Activated CD4-positive, alpha-beta memory T cell treated with anti-CD3 and anti-CD28 coated beads for 36 hours (primary cell): ENCODE results near the gene DNHD1. TPM values are rescaled to one million over a fixed set of nuclear protein-coding genes. Genes with fewer than 3 reads are reported as not detected.

Experiments used
- CTCF ChIA-PET: fragments of 350-600 bp; sonication (Branson Sonifier 250); formaldehyde crosslinking; loops from one replicate; lab custom pipeline; 2021; ENCODE audit warnings: antibody characterized with exemption, inconsistent platforms; lab: Charles Lee
- POLR2A ChIA-PET: fragments of 350-600 bp; sonication (Branson Sonifier 250); formaldehyde crosslinking; loops from one replicate; lab custom pipeline; 2021; ENCODE audit warnings: antibody characterized with exemption; lab: Charles Lee
- DNase-seq: peaks from one replicate; pipeline ENCODE4 v3.0.0-alpha.2; 2020
- H3K27ac Mint-ChIP-seq: one replicate; pipeline ENCODE4 v1.8.0; 2021; ENCODE audit warnings: mixed read lengths
- H3K27me3 Mint-ChIP-seq: one replicate; pipeline ENCODE4 v1.8.0; 2021; ENCODE audit warnings: mixed read lengths
- H3K36me3 Mint-ChIP-seq: one replicate; pipeline ENCODE4 v1.8.0; 2021; ENCODE audit warnings: mixed read lengths
- H3K4me1 Mint-ChIP-seq: one replicate; pipeline ENCODE4 v1.8.0; 2021; ENCODE audit warnings: low read depth, mixed read lengths
- H3K4me3 Mint-ChIP-seq: one replicate; pipeline ENCODE4 v1.8.0; 2021; ENCODE audit warnings: mild to moderate bottlenecking, mixed read lengths
- H3K9me3 Mint-ChIP-seq: one replicate; pipeline ENCODE4 v1.8.0; 2021; ENCODE audit warnings: mixed read lengths
- intact Hi-C: fragments of 100-400 bp; cut with micrococcal nuclease; formaldehyde crosslinking; loops from one replicate; pipeline ENCODE4 v1.15.1; 2023
- total RNA-seq, 2 experiments: library from RNA; stranded (reverse); gene quantifications; one replicate each; pipeline ENCODE4 v1.2.3, GENCODE V29; 2021

DNHD1 gene
- total RNA-seq, 2 experiments from 2014 or later: 18.6 to 20.3 TPM

GRCh38 chr11:6531267-6531752 lies 34.2 kb downstream of the DNHD1 start:
- Mint-ChIP-seq H3K27ac (no peak overlapping the region), H3K36me3 (peaks cover 4% of the 10 kb centered on the region), H3K9me3 (no peaks in the 10 kb centered on the region), H3K27me3 (no peaks in the 10 kb centered on the region), H3K4me1 (peaks cover 11% of the 10 kb centered on the region), H3K4me3 (no peak overlapping the region)
- ChIA-PET CTCF (interaction anchor here (0.6 to 3.5 kb wide), 53 partner anchors 9 to 278 kb away, joined by 3 to 50 read pairs (median 5); partner anchors contain the start of genes ARFIP2, MRPL17, TAF10 and TIMM10B), POLR2A (interaction anchor here (0.6 kb wide), 1 partner anchor 144 kb away, joined by 3 read pairs; no protein-coding TSS in a partner anchor)
- no peak for DNase-seq
- intact Hi-C loops: loop anchor here (1.0 to 2.0 kb wide), 5 partner anchors 71 to 226 kb away; partner anchors contain the start of genes ILK, MRPL17 and RRP8

- no peaks in the 10 kb centered on the region for H3K27me3 Mint-ChIP-seq
- intact Hi-C loops: no loop called here
- no peak for DNase-seq
- no peak overlapping the region for H3K27ac Mint-ChIP-seq
- ChIA-PET CTCF (no interaction called here), POLR2A (no interaction called here)
- H3K9me3 Mint-ChIP-seq: no peaks in the 10 kb centered on the region
- H3K4me1 Mint-ChIP-seq: no peaks in the 10 kb centered on the region
- H3K4me3 Mint-ChIP-seq: no peak overlapping the region
- peaks cover 3% of the 10 kb centered on the region for H3K36me3 Mint-ChIP-seq
These were observed 41.4 kb downstream of the DNHD1 start for GRCh38 chr11:6538456-6538855.

GRCh38 chr11:6538945-6539344 lies 41.9 kb downstream of the DNHD1 start:
- no peak overlapping the region for H3K27ac Mint-ChIP-seq
- CTCF ChIA-PET: no interaction called here
- no peaks in the 10 kb centered on the region for H3K27me3 Mint-ChIP-seq
- H3K4me1 Mint-ChIP-seq: no peaks in the 10 kb centered on the region
- intact Hi-C loops: no loop called here
- H3K36me3 Mint-ChIP-seq: peaks cover 1% of the 10 kb centered on the region
- POLR2A ChIA-PET: no interaction called here
- no peak overlapping the region for H3K4me3 Mint-ChIP-seq
- no peaks in the 10 kb centered on the region for H3K9me3 Mint-ChIP-seq
- DNase-seq: no peak

GRCh38 chr11:6539748-6540268 lies 42.7 kb downstream of the DNHD1 start:
- POLR2A ChIA-PET: no interaction called here
- intact Hi-C loops: no loop called here
- Mint-ChIP-seq H3K4me1 (no peaks in the 10 kb centered on the region), H3K4me3 (no peak overlapping the region), H3K27me3 (no peaks in the 10 kb centered on the region), H3K36me3 (peaks cover 4% of the 10 kb centered on the region), H3K27ac (no peak overlapping the region), H3K9me3 (no peaks in the 10 kb centered on the region)
- DNase-seq: no peak
- CTCF ChIA-PET: interaction anchor here (1.8 kb wide), 1 partner anchor 9 kb away, joined by 12 read pairs; no protein-coding TSS in a partner anchor

- intact Hi-C loops: no loop called here
- CTCF ChIA-PET: interaction anchor here (0.8 to 1.8 kb wide), 4 partner anchors 11 to 216 kb away, joined by 3 to 12 read pairs (median 4); no protein-coding TSS in a partner anchor
- H3K9me3 Mint-ChIP-seq: no peaks in the 10 kb centered on the region
- peaks cover 6% of the 10 kb centered on the region for H3K36me3 Mint-ChIP-seq
- DNase-seq: no peak
- H3K4me3 Mint-ChIP-seq: no peak overlapping the region
- H3K27ac Mint-ChIP-seq: no peak overlapping the region
- H3K27me3 Mint-ChIP-seq: no peaks in the 10 kb centered on the region
- no peaks in the 10 kb centered on the region for H3K4me1 Mint-ChIP-seq
- POLR2A ChIA-PET: interaction anchor here (1.0 kb wide), 1 partner anchor 142 kb away, joined by 3 read pairs; the partner anchor contains the start of gene MRPL17
These were observed 44.3 kb downstream of the DNHD1 start for GRCh38 chr11:6541356-6541755.

GRCh38 chr11:6542727-6543126 lies 45.6 kb downstream of the DNHD1 start:
- Mint-ChIP-seq H3K4me3 (no peak overlapping the region), H3K27me3 (no peaks in the 10 kb centered on the region), H3K9me3 (no peaks in the 10 kb centered on the region), H3K4me1 (no peaks in the 10 kb centered on the region), H3K27ac (no peak overlapping the region), H3K36me3 (peaks cover 6% of the 10 kb centered on the region)
- CTCF ChIA-PET: interaction anchor here (1.4 to 1.8 kb wide), 2 partner anchors 12 to 163 kb away, joined by 3 to 10 read pairs; no protein-coding TSS in a partner anchor
- POLR2A ChIA-PET: no interaction called here
- no peak for DNase-seq
- intact Hi-C loops: no loop called here

- no peak for DNase-seq
- POLR2A ChIA-PET: no interaction called here
- Mint-ChIP-seq H3K9me3 (no peaks in the 10 kb centered on the region), H3K36me3 (peaks cover 6% of the 10 kb centered on the region), H3K27me3 (no peaks in the 10 kb centered on the region), H3K27ac (no peak overlapping the region), H3K4me3 (no peak overlapping the region), H3K4me1 (no peaks in the 10 kb centered on the region)
- intact Hi-C loops: no loop called here
- CTCF ChIA-PET: interaction anchor here (0.6 to 1.6 kb wide), 3 partner anchors 14 to 166 kb away, joined by 3 to 5 read pairs (median 5); no protein-coding TSS in a partner anchor
These were observed 48.1 kb downstream of the DNHD1 start for GRCh38 chr11:6544921-6545850.

GRCh38 chr11:6545917-6546605 lies 49.0 kb downstream of the DNHD1 start:
- H3K27me3 Mint-ChIP-seq: no peaks in the 10 kb centered on the region
- H3K4me3 Mint-ChIP-seq: no peak overlapping the region
- CTCF ChIA-PET: no interaction called here
- no peak for DNase-seq
- intact Hi-C loops: no loop called here
- H3K27ac Mint-ChIP-seq: no peak overlapping the region
- H3K9me3 Mint-ChIP-seq: no peaks in the 10 kb centered on the region
- POLR2A ChIA-PET: no interaction called here
- H3K36me3 Mint-ChIP-seq: peaks cover 6% of the 10 kb centered on the region
- H3K4me1 Mint-ChIP-seq: no peaks in the 10 kb centered on the region

- intact Hi-C loops: no loop called here
- CTCF ChIA-PET: interaction anchor here (1.1 kb wide), 1 partner anchor 15 kb away, joined by 3 read pairs; no protein-coding TSS in a partner anchor
- no peak for DNase-seq
- no peaks in the 10 kb centered on the region for H3K27me3 Mint-ChIP-seq
- no peak overlapping the region for H3K4me3 Mint-ChIP-seq
- H3K36me3 Mint-ChIP-seq: peaks cover 6% of the 10 kb centered on the region
- no peaks in the 10 kb centered on the region for H3K9me3 Mint-ChIP-seq
- H3K4me1 Mint-ChIP-seq: no peaks in the 10 kb centered on the region
- no peak overlapping the region for H3K27ac Mint-ChIP-seq
- POLR2A ChIA-PET: interaction anchor here (0.6 kb wide), 1 partner anchor 580 kb away, joined by 3 read pairs; no protein-coding TSS in a partner anchor
These were observed 49.7 kb downstream of the DNHD1 start for GRCh38 chr11:6546735-6547134.

GRCh38 chr11:6547177-6547576 lies 50.1 kb downstream of the DNHD1 start:
- ChIA-PET POLR2A (interaction anchor here (0.6 kb wide), 1 partner anchor 580 kb away, joined by 3 read pairs; no protein-coding TSS in a partner anchor), CTCF (interaction anchor here (1.1 kb wide), 1 partner anchor 15 kb away, joined by 3 read pairs; no protein-coding TSS in a partner anchor)
- H3K27ac Mint-ChIP-seq: no peak overlapping the region
- DNase-seq: no peak
- no peaks in the 10 kb centered on the region for H3K9me3 Mint-ChIP-seq
- H3K27me3 Mint-ChIP-seq: no peaks in the 10 kb centered on the region
- H3K36me3 Mint-ChIP-seq: peaks cover 6% of the 10 kb centered on the region
- intact Hi-C loops: no loop called here
- H3K4me3 Mint-ChIP-seq: no peak overlapping the region
- H3K4me1 Mint-ChIP-seq: no peaks in the 10 kb centered on the region

GRCh38 chr11:6548121-6548520 lies 51.0 kb downstream of the DNHD1 start:
- DNase-seq: no peak
- ChIA-PET CTCF (no interaction called here), POLR2A (no interaction called here)
- Mint-ChIP-seq H3K27me3 (no peaks in the 10 kb centered on the region), H3K4me3 (no peak overlapping the region), H3K36me3 (peaks cover 5% of the 10 kb centered on the region), H3K27ac (no peak overlapping the region), H3K9me3 (no peaks in the 10 kb centered on the region), H3K4me1 (no peaks in the 10 kb centered on the region)
- intact Hi-C loops: no loop called here
